BE2C (cell line): ENCODE data around the gene MRPL40.

ENCODE experiments used
- DNase-seq: peaks from one replicate; pipeline ENCODE4 v3.0.0-alpha.2; 2020
- H3K27me3 ChIP-seq: fragments of 250-450 bp; sonication (Bioruptor Pico); 2 replicates; pipeline ENCODE4 v1.5.1; 2020; ENCODE audit warnings: mild to moderate bottlenecking
- H3K36me3 ChIP-seq: fragments of 250-450 bp; sonication (Bioruptor Pico); 2 replicates; pipeline ENCODE4 v1.5.1; 2020; ENCODE audit warnings: mild to moderate bottlenecking
- H3K4me1 ChIP-seq: fragments of 250-450 bp; sonication (Bioruptor Pico); 2 replicates; pipeline ENCODE4 v1.5.1; 2020
- H3K4me3 ChIP-seq: 2 replicates; pipeline ENCODE4 v1.5.1; 2011; ENCODE audit warnings: low read depth, low read length
- H3K9me3 ChIP-seq: fragments of 250-450 bp; sonication (Bioruptor Pico); 2 replicates; pipeline ENCODE4 v1.5.1; 2020
- TF ChIP-seq, protein P1 (sequence below): IDR thresholded peaks from 2 replicates; pipeline ENCODE4 v1.5.1; 2012; ENCODE audit warnings: mild to moderate bottlenecking, low read depth, low read length

MRPL40 gene

DNA sequence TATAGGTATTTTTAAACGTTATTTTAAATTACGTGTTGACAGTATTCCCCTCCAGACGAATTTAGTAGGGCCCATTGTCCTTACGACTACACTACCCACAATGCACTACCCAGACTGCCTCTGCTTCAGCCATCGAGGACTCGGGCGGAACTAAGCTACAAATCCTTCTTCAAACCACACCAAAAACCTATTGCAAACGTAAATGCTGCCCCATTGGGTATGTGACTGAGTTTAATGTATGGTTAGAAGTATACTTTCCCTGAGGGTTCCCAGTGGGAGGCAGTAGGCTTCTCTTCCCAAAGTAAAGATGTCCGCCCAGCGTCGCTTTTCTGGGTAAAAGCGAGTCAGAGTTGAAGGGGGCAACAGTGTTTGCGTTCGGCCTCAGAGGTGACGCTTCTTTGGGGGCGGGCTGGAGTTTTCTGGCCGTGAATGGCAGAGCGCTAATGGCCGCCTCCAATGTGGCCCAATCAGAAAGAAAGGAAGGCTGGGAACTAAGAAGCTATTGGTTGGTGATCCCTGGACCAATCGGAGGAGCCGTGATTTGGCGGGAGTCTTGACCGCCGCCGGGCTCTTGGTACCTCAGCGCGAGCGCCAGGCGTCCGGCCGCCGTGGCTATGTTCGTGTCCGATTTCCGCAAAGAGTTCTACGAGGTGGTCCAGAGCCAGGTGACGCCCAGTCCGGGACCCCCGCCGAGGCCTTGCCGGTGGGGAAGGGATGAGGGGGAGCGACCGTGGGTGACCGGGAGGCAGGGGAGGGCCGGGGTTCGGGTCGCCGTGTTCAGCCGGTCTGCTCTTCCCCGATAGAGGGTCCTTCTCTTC is 47.2 kb downstream of the MRPL40 start, which contains the start of gene CDC45:
TSS of gene CDC45 (plus strand) at position 566 of the 818 bp plus-strand sequence. CDS start at position 615, 49 bp downstream.
- Histone ChIP-seq H3K4me3 (peak within 1 kb of the TSS; percentile 82), H3K27me3 (no peaks in the 10 kb centered on the region), H3K4me1 (no peaks in the 10 kb centered on the region), H3K9me3 (no peaks in the 10 kb centered on the region), H3K36me3 (peaks cover 27% of the 10 kb centered on the region)
- DNase-seq, result peak; percentile 95
- TF ChIP-seq, protein P1, sequence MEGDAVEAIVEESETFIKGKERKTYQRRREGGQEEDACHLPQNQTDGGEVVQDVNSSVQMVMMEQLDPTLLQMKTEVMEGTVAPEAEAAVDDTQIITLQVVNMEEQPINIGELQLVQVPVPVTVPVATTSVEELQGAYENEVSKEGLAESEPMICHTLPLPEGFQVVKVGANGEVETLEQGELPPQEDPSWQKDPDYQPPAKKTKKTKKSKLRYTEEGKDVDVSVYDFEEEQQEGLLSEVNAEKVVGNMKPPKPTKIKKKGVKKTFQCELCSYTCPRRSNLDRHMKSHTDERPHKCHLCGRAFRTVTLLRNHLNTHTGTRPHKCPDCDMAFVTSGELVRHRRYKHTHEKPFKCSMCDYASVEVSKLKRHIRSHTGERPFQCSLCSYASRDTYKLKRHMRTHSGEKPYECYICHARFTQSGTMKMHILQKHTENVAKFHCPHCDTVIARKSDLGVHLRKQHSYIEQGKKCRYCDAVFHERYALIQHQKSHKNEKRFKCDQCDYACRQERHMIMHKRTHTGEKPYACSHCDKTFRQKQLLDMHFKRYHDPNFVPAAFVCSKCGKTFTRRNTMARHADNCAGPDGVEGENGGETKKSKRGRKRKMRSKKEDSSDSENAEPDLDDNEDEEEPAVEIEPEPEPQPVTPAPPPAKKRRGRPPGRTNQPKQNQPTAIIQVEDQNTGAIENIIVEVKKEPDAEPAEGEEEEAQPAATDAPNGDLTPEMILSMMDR, result no peak

GRCh38 chr22:19480173-19480568 is 47.8 kb downstream of the MRPL40 start:
- TF ChIP-seq, protein P1, result no peak
- H3K4me1 ChIP-seq, result no peaks in the 10 kb centered on the region
- H3K27me3 ChIP-seq, result no peaks in the 10 kb centered on the region
- peak; percentile 24 for DNase-seq
- H3K36me3 ChIP-seq, result peaks cover 28% of the 10 kb centered on the region
- no peaks in the 10 kb centered on the region for H3K9me3 ChIP-seq
- peak overlapping the region; percentile 82 for H3K4me3 ChIP-seq

GRCh38 chr22:19480789-19481188 is 48.4 kb downstream of the MRPL40 start:
- TF ChIP-seq, protein P1, result no peak
- H3K4me3 ChIP-seq, result peak overlapping the region; percentile 82
- no peaks in the 10 kb centered on the region for H3K27me3 ChIP-seq
- H3K36me3 ChIP-seq, result peaks cover 34% of the 10 kb centered on the region
- H3K9me3 ChIP-seq, result no peaks in the 10 kb centered on the region
- no peaks in the 10 kb centered on the region for H3K4me1 ChIP-seq
- no peak for DNase-seq

- Histone ChIP-seq H3K9me3 (no peaks in the 10 kb centered on the region), H3K36me3 (peaks cover 43% of the 10 kb centered on the region), H3K4me1 (no peaks in the 10 kb centered on the region), H3K4me3 (no peak overlapping the region), H3K27me3 (no peaks in the 10 kb centered on the region)
- no peak for DNase-seq
- TF ChIP-seq, protein P1, result no peak
These were observed 50.0 kb downstream of the MRPL40 start for GRCh38 chr22:19482297-19482696.

DNA sequence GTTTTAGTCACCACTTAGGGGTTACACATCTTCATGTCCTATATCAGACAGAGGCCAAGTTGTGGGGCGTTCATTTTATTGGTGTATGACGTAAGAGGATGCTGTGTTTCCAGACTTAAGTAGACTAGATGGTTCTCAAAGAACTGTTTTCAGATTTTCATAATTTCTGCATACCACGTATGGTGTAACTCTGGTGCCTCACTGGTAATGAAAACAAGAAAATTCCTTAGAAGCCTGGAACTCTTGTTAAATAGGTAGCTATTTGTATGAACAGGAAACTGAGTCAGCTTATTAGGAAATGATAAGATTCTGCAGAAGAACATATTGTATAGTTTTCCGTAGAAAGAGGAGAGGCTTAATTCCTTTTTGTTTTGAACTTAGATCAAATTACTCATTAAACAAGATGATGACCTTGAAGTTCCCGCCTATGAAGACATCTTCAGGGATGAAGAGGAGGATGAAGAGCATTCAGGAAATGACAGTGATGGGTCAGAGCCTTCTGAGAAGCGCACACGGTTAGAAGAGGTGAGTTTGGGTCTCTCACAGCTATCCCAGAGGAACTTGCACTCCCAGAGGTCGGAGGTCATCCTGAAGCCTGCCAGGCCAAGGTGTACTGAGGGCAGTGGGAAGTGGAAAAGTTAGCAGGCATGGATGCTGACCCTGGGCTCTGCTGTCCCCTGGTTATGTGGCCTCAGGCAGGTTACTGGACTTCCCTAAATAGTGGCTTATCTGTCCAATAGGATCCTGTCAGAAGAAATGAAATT is 51.3 kb downstream of the MRPL40 start:
- Histone ChIP-seq H3K4me1 (no peaks in the 10 kb centered on the region), H3K9me3 (no peaks in the 10 kb centered on the region), H3K36me3 (peaks cover 47% of the 10 kb centered on the region), H3K4me3 (no peak overlapping the region), H3K27me3 (no peaks in the 10 kb centered on the region)
- no peak for DNase-seq
- TF ChIP-seq, protein P1, result no peak
